HG03469 (cell line): ENCODE measurements around the gene PVR.
"Not testable (repeated sequence)": the region's sequence is repeated elsewhere in the genome, so short reads cannot be mapped to it uniquely, and the experiment has no call there.

Experiments
- ATAC-seq: cut with Tn5 transposase; IDR thresholded peaks from one replicate; pipeline ENCODE4 v1.9.1; 2021; ENCODE audit warnings: mild to moderate bottlenecking, moderate library complexity, moderate number of reproducible peaks; ENCODE audit not compliant: unreplicated experiment

The PVR gene

GRCh38 chr19:44643605-44644401, at the start of gene PVR:
Gene PVR (plus strand): TSS chr19:44643910. CDS start chr19:44644097, 187 bp downstream.
- no peak for ATAC-seq

- no peak for ATAC-seq
These were observed 47.1 kb upstream of the PVR start for GRCh38 chr19:44596428-44597130.

GRCh38 chr19:44597131-44597491, 46.6 kb upstream of the PVR start:
- ATAC-seq, result no peak

GRCh38 chr19:44598355-44598754, 45.4 kb upstream of the PVR start:
- ATAC-seq, result no peak

- ATAC-seq, result no peak
These were observed 44.8 kb upstream of the PVR start for GRCh38 chr19:44598880-44599279.

- no peak for ATAC-seq
These were observed 43.2 kb upstream of the PVR start for GRCh38 chr19:44600466-44600865.

- ATAC-seq, result no peak
These were observed 41.6 kb upstream of the PVR start for GRCh38 chr19:44602081-44602480.

GRCh38 chr19:44603201-44603945, 40.3 kb upstream of the PVR start:
- ATAC-seq, result no peak

- no peak for ATAC-seq
These were observed 39.5 kb upstream of the PVR start for GRCh38 chr19:44604241-44604640.

- ATAC-seq, result no peak
These were observed 38.2 kb upstream of the PVR start for GRCh38 chr19:44605547-44605946.

- no peak for ATAC-seq
These were observed 36.7 kb upstream of the PVR start for GRCh38 chr19:44607049-44607448.

- ATAC-seq, result no peak
These were observed 35.8 kb upstream of the PVR start for GRCh38 chr19:44607917-44608316.

GRCh38 chr19:44608391-44608821, 35.3 kb upstream of the PVR start:
- ATAC-seq, result no peak

GRCh38 chr19:44609219-44609618, 34.5 kb upstream of the PVR start:
- ATAC-seq, result no peak

- not testable (repeated sequence) for ATAC-seq
These were observed 33.2 kb upstream of the PVR start for GRCh38 chr19:44610497-44610896.

- ATAC-seq, result no peak
These were observed 31.9 kb upstream of the PVR start for GRCh38 chr19:44611812-44612295.

GRCh38 chr19:44613295-44614178, 30.2 kb upstream of the PVR start, which contains the start of gene IGSF23:
Gene IGSF23 (plus strand): TSS chr19:44613563. CDS start chr19:44613646, 83 bp downstream.
- no peak for ATAC-seq

GRCh38 chr19:44614313-44614712, 29.4 kb upstream of the PVR start:
- ATAC-seq, result no peak

- no peak for ATAC-seq
These were observed 27.9 kb upstream of the PVR start for GRCh38 chr19:44615863-44616247.

- ATAC-seq, result no peak
These were observed 26.4 kb upstream of the PVR start for GRCh38 chr19:44617110-44617880.
